Measurements from ENCODE around the gene COL20A1.

GRCh38 chr20:63306673-63307537 is 13.9 kb downstream of the COL20A1 start:
- TF ChIP-seq POLR2A (IDR thresholded peaks at IDR 0.05) (no peak), POLR2AphosphoS5 (IDR thresholded peaks at IDR 0.05; ENCODE audit: insufficient read depth in 1 of 2, low read depth in 1 of 2) (no peak)

All from vagina (tissue), 2 donors.